WTC11 (cell line): Measurements from ENCODE around the gene CASP8. TPM values are rescaled to one million over a fixed set of nuclear protein-coding genes. Genes with fewer than 3 reads are reported as not detected.

Experiments
- ATAC-seq: fragments of 200-7000 bp; cut with Tn5 transposase; 2 replicates; pipeline ENCODE4 v1.10.0; 2021; ENCODE audit warnings: mild to moderate bottlenecking, moderate library complexity
- CTCF ChIA-PET: fragments of 300-600 bp; sonication (Branson Sonifier 250); formaldehyde crosslinking; loops from one replicate; lab custom pipeline; 2021; ENCODE audit warnings: antibody characterized with exemption; lab: Charles Lee
- POLR2A ChIA-PET: fragments of 350-600 bp; sonication (Branson Sonifier 250); formaldehyde crosslinking; loops from one replicate; lab custom pipeline; 2021; ENCODE audit warnings: antibody characterized with exemption; lab: Charles Lee
- DNase-seq: peaks from one replicate; pipeline ENCODE4 v3.0.0; 2021; ENCODE audit warnings: low spot score
- H3K27ac Mint-ChIP-seq: 2 replicates; pipeline ENCODE4 v1.8.0; 2021; ENCODE audit warnings: mixed read lengths
- H3K27me3 Mint-ChIP-seq: 2 replicates; pipeline ENCODE4 v1.8.0; 2021; ENCODE audit warnings: low read depth, mild to moderate bottlenecking, moderate library complexity, mixed read lengths
- H3K36me3 Mint-ChIP-seq: 2 replicates; pipeline ENCODE4 v1.8.0; 2021; ENCODE audit warnings: mixed read lengths
- H3K4me1 Mint-ChIP-seq: 2 replicates; pipeline ENCODE4 v1.8.0; 2022; ENCODE audit warnings: mixed read lengths
- H3K4me3 Mint-ChIP-seq: 2 replicates; pipeline ENCODE4 v1.8.0; 2021; ENCODE audit warnings: mild to moderate bottlenecking, moderate library complexity, mixed read lengths
- H3K9me3 Mint-ChIP-seq: 2 replicates; pipeline ENCODE4 v1.8.0; 2021; ENCODE audit warnings: mixed read lengths
- ATF2 ChIP-seq: sonication (generic); formaldehyde crosslinking; IDR thresholded peaks from 2 replicates; pipeline ENCODE4 v1.8.1; 2022; ENCODE audit warnings: low read depth, missing genetic modification reagents, borderline replicate concordance
- CBFB ChIP-seq: sonication (generic); formaldehyde crosslinking; IDR thresholded peaks from 2 replicates; pipeline ENCODE4 v1.8.1; 2022; ENCODE audit warnings: mild to moderate bottlenecking, low read depth, missing genetic modification reagents
- CDX4 ChIP-seq: fragments of 250-450 bp; sonication (Bioruptor Pico); IDR thresholded peaks from 2 replicates; pipeline ENCODE4 v1.9.0; 2021; ENCODE audit warnings: moderate library complexity, mild to moderate bottlenecking, inconsistent platforms, borderline replicate concordance
- CTCF ChIP-seq: fragments of 200-600 bp; IDR thresholded peaks from 2 replicates; pipeline ENCODE4 v1.8.0; 2022; ENCODE audit warnings: antibody characterized with exemption
- GABPB1 ChIP-seq: sonication (generic); formaldehyde crosslinking; IDR thresholded peaks from 2 replicates; pipeline ENCODE4 v1.8.1; 2023; ENCODE audit warnings: mild to moderate bottlenecking, missing genetic modification reagents
- GTF2I ChIP-seq: fragments of 250-450 bp; sonication (Bioruptor Pico); conservative IDR thresholded peaks from 2 replicates; pipeline ENCODE4 v1.4.0; 2021; ENCODE audit warnings: mild to moderate bottlenecking
- NFE2L1 ChIP-seq: sonication (generic); formaldehyde crosslinking; IDR thresholded peaks from 2 replicates; pipeline ENCODE4 v1.8.1; 2023; ENCODE audit warnings: missing genetic modification reagents
- NR3C1 ChIP-seq: sonication (generic); formaldehyde crosslinking; conservative IDR thresholded peaks from 2 replicates; pipeline ENCODE4 v1.8.1; 2023; ENCODE audit warnings: low read depth, mild to moderate bottlenecking, missing genetic modification reagents
- PRDM15 ChIP-seq: sonication (generic); formaldehyde crosslinking; IDR thresholded peaks from 2 replicates; pipeline ENCODE4 v1.8.0; 2022; ENCODE audit warnings: missing genetic modification reagents
- PREB ChIP-seq: sonication (generic); formaldehyde crosslinking; IDR thresholded peaks from 2 replicates; pipeline ENCODE4 v1.8.1; 2022; ENCODE audit warnings: mild to moderate bottlenecking, missing genetic modification reagents, moderate library complexity, borderline replicate concordance
- TCF7 ChIP-seq: sonication (generic); formaldehyde crosslinking; IDR thresholded peaks from 2 replicates; pipeline ENCODE4 v1.8.0; 2022; ENCODE audit warnings: mild to moderate bottlenecking, low read depth, missing genetic modification reagents, moderate library complexity
- ZBTB21 ChIP-seq: sonication (generic); formaldehyde crosslinking; IDR thresholded peaks from 2 replicates; pipeline ENCODE4 v1.8.1; 2023; ENCODE audit warnings: mild to moderate bottlenecking, missing genetic modification reagents, borderline replicate concordance
- ZBTB43 ChIP-seq: sonication (generic); formaldehyde crosslinking; IDR thresholded peaks from 2 replicates; pipeline ENCODE4 v1.8.1; 2023; ENCODE audit warnings: mild to moderate bottlenecking, missing genetic modification reagents
- ZNF263 ChIP-seq: sonication (generic); formaldehyde crosslinking; IDR thresholded peaks from 2 replicates; pipeline ENCODE4 v1.8.1; 2022; ENCODE audit warnings: low read depth, mild to moderate bottlenecking, moderate library complexity, missing genetic modification reagents
- ZNF532 ChIP-seq: fragments of 250-450 bp; sonication (Bioruptor Pico); IDR thresholded peaks from 2 replicates; pipeline ENCODE4 v1.9.0; 2021; ENCODE audit warnings: mild to moderate bottlenecking, borderline replicate concordance
- ZNF671 ChIP-seq: fragments of 250-450 bp; sonication (Bioruptor Pico); IDR thresholded peaks from 2 replicates; pipeline ENCODE4 v1.8.0; 2021; ENCODE audit warnings: mild to moderate bottlenecking
- total RNA-seq: library from RNA; stranded (reverse); gene quantifications from 3 replicates; pipeline ENCODE4 v1.2.3, GENCODE V29; 2021

CASP8 gene
- total RNA-seq, 1 experiment from 2014 or later, result 4.4 TPM

- ChIA-PET POLR2A (no interaction called here), CTCF (interaction anchor here (1.0 to 2.8 kb wide), 2 partner anchors 30 to 102 kb away, joined by 3 to 8 read pairs; no protein-coding TSS in a partner anchor)
- Mint-ChIP-seq H3K27ac (no peak overlapping the region), H3K9me3 (no peaks in the 10 kb centered on the region), H3K4me1 (peaks cover 23% of the 10 kb centered on the region), H3K4me3 (no peak overlapping the region), H3K27me3 (no peaks in the 10 kb centered on the region), H3K36me3 (no peaks in the 10 kb centered on the region)
- TF ChIP-seq CBFB (CRISPR knock-in tag) (no peak), ZBTB43 (CRISPR knock-in tag) (no peak), ZBTB21 (CRISPR knock-in tag) (no peak), PREB (CRISPR knock-in tag) (no peak), ZNF263 (CRISPR knock-in tag) (no peak), CTCF (no peak), TCF7 (no peak), GABPB1 (CRISPR knock-in tag) (no peak), CDX4 (CRISPR knock-in tag) (no peak), NR3C1 (no peak), GTF2I (CRISPR knock-in tag) (no peak), ZNF671 (CRISPR knock-in tag) (no peak), NFE2L1 (CRISPR knock-in tag) (no peak), ZNF532 (CRISPR knock-in tag) (no peak), PRDM15 (CRISPR knock-in tag) (no peak), ATF2 (CRISPR knock-in tag) (no peak)
- no peak for DNase-seq
- no peak for ATAC-seq
These were observed 1.6 kb downstream of the CASP8 start for GRCh38 chr2:201261906-201262305.
